Psoas muscle (tissue), 8 donors: ENCODE results near the gene TCERG1L. TPM values are rescaled to one million over a fixed set of nuclear protein-coding genes. Genes with fewer than 3 reads are reported as not detected.
"Not testable (repeated sequence)": the region's sequence is repeated elsewhere in the genome, so short reads cannot be mapped to it uniquely, and the experiment has no call there.

ENCODE experiments used
- ATAC-seq, 4 donors: fragments of 200-7000 bp; cut with Tn5 transposase; one replicate each; pipeline ENCODE4 v1.9.1; 2020; ENCODE audit warnings: moderate library complexity in 3 of 4, mild to moderate bottlenecking in 2 of 4
- DNase-seq, 2 donors: peaks; one replicate each; pipeline ENCODE4 v3.0.0-alpha.2; 2020
- H3K27ac ChIP-seq: fragments of 200-600 bp; one replicate; pipeline ENCODE4 v1.8.0; 2022
- H3K27me3 ChIP-seq, 3 donors: fragments of 200-600 bp in 1 of 3; one replicate each; pipeline versions ENCODE4 v1.6.1 to v1.8.0; 2013 to 2022; ENCODE audit warnings: low read length in 2 of 3, mild to moderate bottlenecking in 2 of 3, moderate library complexity in 1 of 3; ENCODE audit not compliant: insufficient read depth in 3 of 3
- H3K36me3 ChIP-seq, 2 donors: fragments of 200-600 bp in 1 of 2; one replicate each; pipeline versions ENCODE4 v1.6.1 to v1.8.0; 2013 to 2022; ENCODE audit warnings: low read depth in 1 of 2, mild to moderate bottlenecking in 1 of 2, moderate library complexity in 1 of 2; ENCODE audit not compliant: insufficient read depth in 1 of 2
- H3K4me1 ChIP-seq: fragments of 200-600 bp; one replicate; pipeline ENCODE4 v1.8.0; 2022
- H3K4me3 ChIP-seq: fragments of 200-600 bp; one replicate; pipeline ENCODE4 v1.8.0; 2022; ENCODE audit warnings: mild to moderate bottlenecking
- H3K9me3 ChIP-seq: fragments of 200-600 bp; one replicate; pipeline ENCODE4 v1.8.0; 2022
- WGBS, 3 donors: extraction: QIAGEN DNeasy Blood & Tissue Kit; methylation state at CpG; one replicate each; pipeline versions ENCODE4 v1.1.6 to v1.1.7; 2013; 5-methylcytosine and 5-hydroxymethylcytosine counted together
- intact Hi-C, 2 donors: fragments of 100-400 bp; cut with DNase I; formaldehyde crosslinking; loops; one replicate each; pipeline versions ENCODE4 v1.11.0 to v1.14.2; 2022
- polyA plus RNA-seq, 3 donors: library from polyadenylated mRNA; stranded (reverse); fragments of 200-250 nt; gene quantifications; one replicate each; pipeline ENCODE4 v1.2.3, GENCODE V29; 2013
- total RNA-seq, 4 donors: library from RNA; stranded (reverse); fragmentation: NEBNext Ultra II Directional in 2 of 4; extraction: Animal tissue kit (Norgen Biotek cat#: 25700) in 2 of 4; gene quantifications; one replicate each; pipeline versions ENCODE4 v1.2.1 to v1.2.4, GENCODE V29; 2021 to 2023
- TF ChIP-seq, protein P1 (sequence below): fragments of 200-600 bp; IDR thresholded peaks from one replicate; pipeline ENCODE4 v1.8.0; 2022; ENCODE audit warnings: antibody characterized with exemption
- donor health status: healthy with polysubstance abuse.
- donor health status: DM: no; HTN: no; CAD: no; lungs with moderate emphysema.
- donor health status: Bipolar disorder and iron deficiency.
- donor health status: healthy.
- donor health status: DM: yes; HTN: yes; CAD: no.
- donor health status: DM: no; HTN: no; CAD: no.
- donor health status: DM: no; HTN: no; CAD: no.
- donor health status: DM: yes; HTN: yes; CAD: no.

The TCERG1L gene
- total and polyA plus RNA-seq, 7 donors: 0.01 TPM; not detected in 6

- 50 to 56% (median 55%) methylated on average over 7 of the region's 7 CpGs for WGBS, 3 donors
- ATAC-seq (no peak), DNase-seq (no peak)
- H3K4me1 ChIP-seq: no peaks in the 10 kb centered on the region
- intact Hi-C loops: no loop called here
- H3K4me3 ChIP-seq: no peak overlapping the region
- TF ChIP-seq, protein P1, sequence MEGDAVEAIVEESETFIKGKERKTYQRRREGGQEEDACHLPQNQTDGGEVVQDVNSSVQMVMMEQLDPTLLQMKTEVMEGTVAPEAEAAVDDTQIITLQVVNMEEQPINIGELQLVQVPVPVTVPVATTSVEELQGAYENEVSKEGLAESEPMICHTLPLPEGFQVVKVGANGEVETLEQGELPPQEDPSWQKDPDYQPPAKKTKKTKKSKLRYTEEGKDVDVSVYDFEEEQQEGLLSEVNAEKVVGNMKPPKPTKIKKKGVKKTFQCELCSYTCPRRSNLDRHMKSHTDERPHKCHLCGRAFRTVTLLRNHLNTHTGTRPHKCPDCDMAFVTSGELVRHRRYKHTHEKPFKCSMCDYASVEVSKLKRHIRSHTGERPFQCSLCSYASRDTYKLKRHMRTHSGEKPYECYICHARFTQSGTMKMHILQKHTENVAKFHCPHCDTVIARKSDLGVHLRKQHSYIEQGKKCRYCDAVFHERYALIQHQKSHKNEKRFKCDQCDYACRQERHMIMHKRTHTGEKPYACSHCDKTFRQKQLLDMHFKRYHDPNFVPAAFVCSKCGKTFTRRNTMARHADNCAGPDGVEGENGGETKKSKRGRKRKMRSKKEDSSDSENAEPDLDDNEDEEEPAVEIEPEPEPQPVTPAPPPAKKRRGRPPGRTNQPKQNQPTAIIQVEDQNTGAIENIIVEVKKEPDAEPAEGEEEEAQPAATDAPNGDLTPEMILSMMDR: no peak
- no peaks in the 10 kb centered on the region for H3K36me3 ChIP-seq
- H3K9me3 ChIP-seq: no peaks in the 10 kb centered on the region
- peaks cover 0 to 27% (median 5%) of the 10 kb centered on the region in 3 donors for H3K27me3 ChIP-seq
- no peak overlapping the region for H3K27ac ChIP-seq
Measured at GRCh38 chr10:131239926-131240325, 71.6 kb downstream of the TCERG1L start.

GRCh38 chr10:131239450-131239849 is 72.1 kb downstream of the TCERG1L start:
- intact Hi-C loops: no loop called here
- H3K9me3 ChIP-seq: no peaks in the 10 kb centered on the region
- H3K27me3 ChIP-seq: peaks cover 0 to 27% (median 5%) of the 10 kb centered on the region in 3 donors
- DNase-seq (no peak), ATAC-seq (no peak)
- H3K27ac ChIP-seq: no peak overlapping the region
- no peak overlapping the region for H3K4me3 ChIP-seq
- H3K4me1 ChIP-seq: no peaks in the 10 kb centered on the region
- H3K36me3 ChIP-seq: no peaks in the 10 kb centered on the region
- TF ChIP-seq, protein P1: no peak
- WGBS, 3 donors: 43 to 54% (median 53%) methylated on average over 13 of the region's 13 CpGs

- Histone ChIP-seq H3K27ac (no peak overlapping the region), H3K9me3 (no peaks in the 10 kb centered on the region), H3K4me3 (no peak overlapping the region), H3K36me3 (no peaks in the 10 kb centered on the region), H3K4me1 (no peaks in the 10 kb centered on the region), H3K27me3 (peaks cover 0 to 27% (median 5%) of the 10 kb centered on the region in 3 donors)
- intact Hi-C loops: no loop called here
- no peak for ATAC-seq
- WGBS, 3 donors: 57 to 61% (median 60%) methylated on average over 13 of the region's 13 CpGs
- TF ChIP-seq, protein P1: no peak
- DNase-seq: no peak
Measured at GRCh38 chr10:131238669-131239280, 72.7 kb downstream of the TCERG1L start.

GRCh38 chr10:131237991-131238651 is 73.4 kb downstream of the TCERG1L start:
- Histone ChIP-seq H3K27ac (no peak overlapping the region), H3K27me3 (peaks cover 0 to 27% (median 7%) of the 10 kb centered on the region in 3 donors), H3K4me3 (no peak overlapping the region), H3K9me3 (no peaks in the 10 kb centered on the region), H3K36me3 (no peaks in the 10 kb centered on the region), H3K4me1 (no peaks in the 10 kb centered on the region)
- DNase-seq: no peak
- intact Hi-C loops: no loop called here
- TF ChIP-seq, protein P1: no peak
- no peak for ATAC-seq
- 79 to 81% (median 79%) methylated on average over 20 of the region's 20 CpGs for WGBS, 3 donors

DNA sequence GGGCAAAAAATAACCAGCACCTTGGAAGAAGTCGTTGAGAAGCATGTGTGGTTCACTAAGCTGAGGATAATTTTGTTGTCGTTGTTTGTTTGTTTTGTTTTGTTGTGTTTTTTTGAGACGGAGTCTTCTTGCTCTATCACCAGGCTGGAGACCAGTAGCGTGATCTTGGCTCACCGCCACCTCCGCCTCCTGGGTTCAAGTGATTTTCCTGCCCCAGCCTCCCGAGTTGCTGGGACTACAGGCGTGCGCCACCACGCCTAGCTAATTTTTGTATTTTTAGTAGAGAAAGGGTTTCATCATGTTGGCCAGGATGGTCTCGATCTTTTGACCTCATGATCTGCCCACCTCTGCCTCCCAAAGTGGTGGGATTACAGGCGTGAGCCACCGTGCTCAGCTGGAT is 76.9 kb downstream of the TCERG1L start:
- ATAC-seq, H3K27ac ChIP-seq, H3K36me3 ChIP-seq, H3K4me1 ChIP-seq, H3K9me3 ChIP-seq, H3K4me3 ChIP-seq, intact Hi-C loops: not testable (repeated sequence)
- DNase-seq: peak in 1 of 2 donors; percentile 17
- peaks cover 0 to 23% (median 5%) of the 10 kb centered on the region in 3 donors for H3K27me3 ChIP-seq
- WGBS, 3 donors: 88 to 93% (median 93%) methylated on average over 13 of the region's 13 CpGs
